GM18526 (cell line): Measurements from ENCODE around the gene PCED1B.

Source experiments
- POLR2A ChIP-seq: IDR thresholded peaks from 3 replicates; pipeline ENCODE4 v1.6.1; 2011; ENCODE audit not compliant: insufficient read length; ENCODE audit errors: extremely low read depth

Gene PCED1B

GRCh38 chr12:47082283-47082682 lies 2.9 kb downstream of the PCED1B start:
- TF ChIP-seq POLR2A: no peak

GRCh38 chr12:47082796-47083621 lies 3.6 kb downstream of the PCED1B start:
- TF ChIP-seq POLR2A: no peak

GRCh38 chr12:47084172-47084571 lies 4.8 kb downstream of the PCED1B start:
- no peak for TF ChIP-seq POLR2A

GRCh38 chr12:47085815-47086252 lies 6.4 kb downstream of the PCED1B start:
- no peak for TF ChIP-seq POLR2A

GRCh38 chr12:47087088-47087688 lies 7.8 kb downstream of the PCED1B start:
- no peak for TF ChIP-seq POLR2A

GRCh38 chr12:47088021-47088944 lies 8.9 kb downstream of the PCED1B start:
- no peak for TF ChIP-seq POLR2A

GRCh38 chr12:47091009-47091408 lies 11.6 kb downstream of the PCED1B start:
- no peak for TF ChIP-seq POLR2A

GRCh38 chr12:47094804-47095203 lies 15.4 kb downstream of the PCED1B start:
- TF ChIP-seq POLR2A: no peak

- TF ChIP-seq POLR2A: no peak
Observed at GRCh38 chr12:47095446-47096236, 16.2 kb downstream of the PCED1B start.

GRCh38 chr12:47097276-47097896 lies 18.0 kb downstream of the PCED1B start:
- no peak for TF ChIP-seq POLR2A

GRCh38 chr12:47098099-47098498 lies 18.7 kb downstream of the PCED1B start:
- no peak for TF ChIP-seq POLR2A

GRCh38 chr12:47099610-47100009 lies 20.2 kb downstream of the PCED1B start:
- no peak for TF ChIP-seq POLR2A

GRCh38 chr12:47100160-47100559 lies 20.7 kb downstream of the PCED1B start:
- no peak for TF ChIP-seq POLR2A

- TF ChIP-seq POLR2A: no peak
Observed at GRCh38 chr12:47102406-47102805, 23.0 kb downstream of the PCED1B start.
